Activated CD8-positive, alpha-beta memory T cell treated with anti-CD3 and anti-CD28 coated beads for 24 hours (primary cell): ENCODE results near the gene JAML.
"Not testable (repeated sequence)": the region's sequence is repeated elsewhere in the genome, so short reads cannot be mapped to it uniquely, and the experiment has no call there.

Experiments used
- DNase-seq: peaks from one replicate; pipeline ENCODE4 v3.0.0-alpha.2; 2020

The JAML gene

DNA sequence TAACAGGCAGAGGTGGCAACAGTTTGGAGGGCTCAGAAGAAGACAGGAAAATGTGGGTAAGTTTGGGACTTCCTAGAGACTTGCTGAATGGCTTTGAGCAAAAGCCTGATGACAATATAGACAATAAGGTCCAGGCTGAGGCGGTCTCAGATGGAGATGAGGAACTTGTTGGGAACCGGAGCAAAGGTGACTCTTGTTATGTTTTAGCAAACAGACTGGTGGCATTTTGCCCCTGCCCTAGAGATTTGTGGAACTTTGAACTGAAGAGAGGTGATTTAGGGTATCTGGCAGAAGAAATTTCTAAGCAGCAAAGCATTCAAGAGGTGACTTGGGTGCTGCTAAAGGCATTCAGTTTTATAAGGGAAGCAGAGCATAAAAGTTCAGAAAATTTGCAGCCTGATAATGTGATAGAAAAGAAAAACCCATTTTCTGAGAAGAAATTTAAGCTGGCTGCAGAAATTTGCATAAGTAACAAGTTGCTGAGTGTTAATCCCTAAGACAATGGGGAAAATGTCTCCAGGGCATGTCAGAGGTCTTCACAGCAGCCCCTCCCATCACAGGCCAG, 33.8 kb downstream of the JAML start:
- not testable (repeated sequence) for DNase-seq

DNA sequence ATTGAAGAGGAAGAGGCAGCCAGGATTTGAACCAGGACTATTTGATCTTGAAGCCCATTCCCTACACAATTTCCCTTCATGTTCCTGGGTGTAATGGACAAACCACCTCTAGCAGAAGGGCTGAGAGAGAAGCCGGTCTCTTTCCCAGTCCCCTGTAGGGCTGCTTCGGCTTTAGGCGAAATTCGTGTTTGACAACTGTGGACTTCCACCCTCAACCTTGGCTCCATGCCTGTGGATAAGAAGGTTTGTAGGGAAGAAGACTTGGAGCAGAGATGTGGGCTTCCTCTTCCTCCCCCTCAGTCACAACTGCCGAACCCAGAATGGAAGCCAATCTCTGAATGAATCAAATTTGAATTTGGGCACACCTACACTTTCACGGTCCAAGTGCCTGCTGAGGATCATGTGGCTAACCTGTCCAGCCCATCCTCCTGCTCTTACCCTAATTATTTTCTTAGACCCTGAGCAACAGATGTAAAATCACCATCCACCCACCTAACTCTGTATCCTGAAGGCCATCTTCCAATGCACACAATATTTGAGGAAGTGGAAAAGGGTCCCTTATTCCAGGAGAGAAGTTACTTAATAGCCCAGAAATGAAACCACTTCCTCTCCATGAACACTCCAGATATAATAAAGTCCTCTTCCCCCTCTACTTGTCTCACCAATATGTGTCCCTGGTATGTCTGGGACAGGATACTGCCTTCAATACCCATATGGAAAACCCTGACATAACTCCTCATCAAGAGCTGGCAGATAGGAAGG, 38.3 kb downstream of the JAML start:
- DNase-seq = no peak

DNA sequence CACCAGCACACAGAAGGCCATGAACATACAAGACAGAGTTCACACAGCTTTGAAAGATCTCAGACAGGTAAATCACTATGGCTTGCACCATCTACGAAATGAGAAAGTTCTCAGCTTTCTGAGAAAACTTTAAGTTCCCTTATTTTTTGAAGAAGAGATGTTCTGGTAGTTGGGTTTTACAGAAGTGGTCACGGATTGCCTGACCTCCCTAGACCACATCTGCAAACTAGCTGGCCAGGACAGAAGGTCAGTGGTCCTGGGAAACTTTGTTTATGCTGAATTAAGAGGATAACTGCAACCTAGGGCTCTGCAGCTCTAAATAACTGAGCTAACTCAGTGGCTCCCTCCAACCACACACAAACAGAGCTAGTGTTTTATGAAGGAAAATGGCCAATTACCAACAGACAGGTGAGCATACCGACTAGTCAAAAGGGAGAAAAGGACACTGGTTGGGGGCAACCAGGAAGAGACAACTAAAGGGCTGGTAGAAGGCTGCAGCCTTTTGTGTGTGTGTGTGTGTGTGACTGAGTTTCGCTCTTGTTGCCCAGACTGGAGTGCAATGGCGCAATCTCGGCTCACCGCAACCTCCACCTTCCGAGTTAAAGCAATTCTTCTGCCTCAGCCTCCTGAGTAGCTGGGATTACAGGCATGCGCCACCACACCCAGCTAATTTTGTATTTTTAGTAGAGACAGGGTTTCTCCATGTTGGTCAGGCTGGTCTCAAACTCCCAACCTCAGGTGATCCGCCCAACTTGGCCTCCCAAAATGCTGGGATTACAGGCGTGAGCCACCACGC, 39.8 kb downstream of the JAML start:
- no peak for DNase-seq

DNA sequence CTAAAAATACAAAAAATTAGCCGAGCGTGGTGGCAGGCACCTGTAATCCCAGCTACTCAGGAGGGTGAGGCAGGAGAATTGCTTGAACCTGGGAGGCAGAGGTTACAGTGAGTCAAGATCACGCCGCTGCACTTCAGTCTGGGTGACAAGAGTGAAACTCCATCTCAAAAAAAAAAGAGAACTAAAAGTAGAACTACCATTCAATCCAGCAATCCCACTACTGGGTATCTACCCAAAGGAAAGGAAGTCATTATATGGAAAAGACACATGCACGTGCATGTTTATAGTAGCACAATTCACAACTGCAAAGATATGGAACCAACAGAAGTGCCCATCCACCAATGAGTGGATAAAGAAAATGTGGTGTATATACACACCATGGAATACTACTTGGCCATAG, 41.1 kb downstream of the JAML start:
- DNase-seq = not testable (repeated sequence)

DNA sequence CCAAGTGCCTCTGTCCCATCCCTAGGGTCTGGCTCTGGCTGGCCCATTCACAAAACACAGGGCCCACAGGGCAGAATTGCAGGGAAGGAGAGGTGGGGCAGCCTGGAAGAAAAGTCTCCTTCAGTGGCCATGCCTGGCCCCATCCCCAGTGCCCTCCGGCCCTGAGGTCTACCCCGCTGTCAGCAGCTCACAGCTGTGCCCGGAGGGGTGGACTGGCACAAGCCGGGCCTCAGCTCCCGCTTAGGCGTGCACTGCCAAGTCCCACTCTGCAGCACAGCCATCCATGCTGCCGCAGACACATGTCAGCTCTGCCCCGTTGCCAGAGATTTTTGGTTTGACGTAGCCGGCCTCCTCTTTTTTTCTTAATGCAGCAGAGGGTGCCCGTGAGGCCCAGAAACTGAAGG, 44.5 kb downstream of the JAML start:
- DNase-seq = no peak

DNA sequence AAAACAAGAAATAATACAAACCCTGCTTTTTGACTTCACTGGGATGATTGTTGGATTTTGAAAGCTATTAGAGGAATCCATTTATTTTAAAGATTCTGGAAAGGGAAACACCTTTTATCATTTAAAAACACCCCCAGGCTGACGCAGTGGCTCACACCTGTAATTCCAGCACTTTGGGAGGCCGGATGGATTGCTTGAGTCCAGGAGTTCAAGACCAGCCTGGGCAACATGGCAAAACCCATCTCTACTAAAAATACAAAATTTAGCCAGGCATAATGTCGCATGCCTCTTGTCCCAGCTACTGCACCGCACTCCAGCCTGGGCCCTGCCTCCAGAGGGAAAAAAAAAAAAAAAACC, 48.1 kb downstream of the JAML start:
- no peak for DNase-seq

DNA sequence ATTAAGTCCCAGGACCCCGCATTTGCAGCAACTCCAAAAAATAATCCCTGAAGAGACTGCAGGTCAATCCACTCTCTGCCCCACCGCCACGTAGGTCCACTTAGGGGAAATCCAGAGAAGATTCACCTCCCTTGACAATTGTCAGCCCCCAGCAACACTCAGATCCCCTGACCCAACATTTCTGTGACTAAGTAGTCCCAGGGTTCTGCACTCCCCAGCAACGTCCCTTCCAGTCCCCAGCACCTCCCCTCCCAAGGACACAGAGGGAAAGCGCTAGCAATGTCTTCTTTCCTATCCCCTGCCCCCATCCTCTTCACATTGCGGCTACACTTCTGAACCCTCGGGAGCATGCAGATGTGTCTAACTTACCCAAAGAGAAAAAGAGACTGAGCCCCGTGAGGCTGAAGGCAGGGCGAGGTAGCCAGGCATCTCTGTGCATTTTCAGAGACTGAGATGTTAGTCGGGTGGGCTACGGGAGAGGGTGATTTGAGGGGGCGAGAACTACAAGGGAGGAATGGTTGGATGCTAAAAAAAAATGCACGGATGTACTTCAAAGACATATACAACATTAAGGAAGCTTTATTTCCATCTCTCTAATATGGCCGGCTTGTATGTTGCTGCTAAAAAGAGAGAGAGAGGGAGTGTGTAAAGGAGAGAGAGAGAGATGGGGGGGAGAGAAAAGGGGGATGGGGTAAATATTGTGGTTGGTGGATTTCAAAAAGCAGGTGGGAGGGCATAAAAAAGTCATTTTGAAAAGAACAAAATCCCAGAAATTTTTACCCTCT, 48.6 kb downstream of the JAML start, which contains the start of gene SCN2B:
Gene SCN2B (minus strand): TSS at position 647 of the 785 bp plus-strand sequence. CDS start 208 bp downstream, at position 439.
- DNase-seq = no peak

DNA sequence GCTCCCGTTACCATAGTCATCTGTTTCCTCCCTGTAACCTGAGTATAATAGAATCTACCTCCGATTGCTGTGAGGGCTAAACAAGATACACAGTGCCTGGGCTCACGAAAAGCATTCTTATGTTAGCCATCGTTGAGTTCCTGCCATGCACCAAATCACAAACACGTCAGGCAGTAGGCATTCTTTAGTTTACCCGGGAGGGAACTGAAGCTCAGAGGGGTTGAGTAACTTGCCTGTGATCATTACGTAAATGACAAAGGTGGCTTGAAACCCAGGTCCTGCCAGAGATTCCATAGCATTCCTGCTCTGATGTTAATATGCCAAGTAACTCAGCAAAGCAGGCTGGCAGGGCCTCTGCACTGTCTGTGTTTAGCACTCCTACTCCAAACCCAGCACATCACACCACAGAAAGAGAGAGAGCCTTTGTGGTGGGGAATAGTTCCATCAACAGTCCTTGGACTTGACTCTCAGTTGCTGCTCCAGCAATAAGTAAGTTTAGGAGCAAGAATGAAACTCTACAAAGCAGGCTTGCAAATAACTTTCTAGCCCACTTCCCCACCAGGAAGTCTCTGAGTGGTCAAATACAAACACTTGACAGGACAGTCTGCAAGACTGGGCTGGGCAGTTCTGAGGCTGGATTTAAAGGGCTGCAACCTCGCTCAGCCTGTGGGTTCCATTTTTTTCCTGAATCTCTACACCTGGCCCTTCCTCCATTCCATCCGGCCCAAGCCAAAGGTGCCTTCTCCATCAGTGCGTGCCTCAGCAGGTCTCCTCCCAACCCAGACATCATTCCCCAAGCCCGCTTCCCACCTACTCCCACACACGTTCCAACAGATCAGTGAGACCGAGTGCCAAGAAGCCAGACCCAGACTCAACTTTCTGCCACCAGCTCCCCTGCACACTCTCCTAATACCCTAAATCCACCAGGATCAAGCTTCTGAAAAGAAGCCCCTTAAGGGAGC, 49.5 kb downstream of the JAML start:
- DNase-seq = no peak

DNA sequence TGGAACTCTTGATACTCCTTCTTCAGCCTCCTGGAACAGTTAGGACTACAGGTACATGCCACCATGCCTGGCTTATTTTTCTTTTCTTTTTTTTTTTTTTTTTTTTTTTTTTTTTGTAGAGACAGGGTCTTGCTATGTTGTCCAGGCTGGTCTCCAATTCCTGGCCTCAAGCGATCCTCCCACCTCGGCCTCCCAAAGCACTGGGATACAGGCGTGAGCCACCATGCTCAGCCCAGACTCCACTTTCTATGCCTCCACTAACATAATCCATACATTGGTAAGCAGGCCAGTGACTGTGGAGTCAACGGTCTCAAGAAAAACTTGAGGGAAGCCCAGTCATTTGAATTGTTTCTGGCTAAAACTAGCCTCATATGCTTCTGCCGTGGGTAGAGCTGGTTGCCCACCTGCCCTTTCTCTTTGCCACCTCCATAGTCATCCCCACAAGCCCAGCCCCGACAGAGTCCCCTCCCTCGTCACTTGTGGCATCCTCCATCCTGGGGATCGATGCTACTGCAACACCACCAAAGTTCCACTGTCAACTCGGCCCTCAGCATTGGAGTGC, 50.7 kb downstream of the JAML start:
- DNase-seq = no peak

DNA sequence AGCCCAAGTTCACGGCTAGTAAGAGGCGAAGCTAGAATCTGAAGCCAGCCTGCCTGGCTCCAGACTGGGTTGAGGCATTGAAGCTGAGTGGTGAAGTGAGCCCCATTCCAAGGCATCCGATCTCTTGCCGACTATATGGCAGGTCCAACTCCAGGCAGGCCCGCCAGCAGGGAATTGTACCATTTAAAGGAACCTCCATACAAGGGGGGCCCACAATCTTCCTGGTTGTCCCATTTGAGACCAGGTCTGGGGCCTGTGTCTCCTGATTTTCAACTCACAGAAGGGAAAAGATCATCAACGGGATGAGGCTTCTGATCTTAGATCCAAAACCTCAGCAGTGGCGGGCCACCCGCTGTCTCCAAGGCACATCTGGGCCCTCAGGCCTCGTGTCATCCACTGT, 52.5 kb downstream of the JAML start:
- DNase-seq = no peak

DNA sequence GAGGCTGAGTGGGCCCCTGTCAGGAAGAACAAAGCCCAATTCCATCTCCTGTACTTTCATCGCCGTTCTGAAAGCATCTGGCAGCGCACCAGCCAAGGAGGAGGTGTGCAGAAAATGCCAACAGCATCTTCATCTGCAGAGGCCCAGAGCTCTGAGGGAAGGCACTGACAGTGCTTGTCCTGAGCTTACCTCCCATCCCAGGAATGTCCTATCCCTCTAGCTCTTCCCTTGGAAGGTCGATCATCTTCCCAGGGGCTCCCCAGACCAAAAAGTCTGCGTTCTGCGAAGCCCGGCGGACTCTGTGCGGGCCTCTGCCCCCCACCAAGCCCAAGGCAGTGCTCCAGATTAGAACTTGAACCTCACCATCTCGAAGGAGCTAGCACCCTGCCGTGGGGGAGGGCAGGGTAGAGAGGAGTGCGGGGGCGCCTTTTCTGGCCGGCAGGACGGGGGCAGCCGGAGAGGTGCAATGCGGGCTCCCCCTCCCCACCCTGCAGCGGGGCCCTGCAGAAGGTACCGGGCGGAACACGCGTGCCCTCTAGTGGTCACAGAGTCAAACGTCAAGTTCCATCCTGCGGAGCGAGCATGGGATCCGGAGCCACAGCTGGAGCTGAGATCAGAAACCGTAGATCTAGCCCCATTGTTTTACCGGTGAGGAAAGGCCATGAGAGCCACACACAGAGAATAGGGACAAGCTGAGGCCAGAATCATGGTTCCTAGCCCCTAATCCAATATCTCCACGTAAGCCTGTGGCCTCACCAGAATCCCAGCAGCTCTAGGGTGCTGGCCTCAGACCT, 53.3 kb downstream of the JAML start:
- DNase-seq = peak; percentile 88

DNA sequence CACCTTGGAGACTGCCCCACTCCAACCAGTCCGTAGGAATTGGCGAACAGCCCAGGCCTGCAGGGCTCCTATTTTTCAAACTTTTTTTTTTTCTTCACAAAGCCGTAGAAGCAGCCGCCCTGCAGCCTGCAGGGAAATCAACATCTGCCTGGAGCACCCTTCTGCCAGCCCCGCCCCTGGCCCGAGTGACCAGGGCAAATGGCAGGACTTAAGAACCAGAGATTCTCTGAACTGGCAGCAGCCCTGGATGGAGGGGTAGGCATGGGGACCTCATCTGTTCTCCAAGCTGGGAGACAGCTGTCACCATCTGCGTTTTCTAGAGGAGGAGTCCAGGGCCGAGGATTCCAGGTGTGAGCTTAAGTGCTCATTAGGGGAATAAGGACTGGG, 53.9 kb downstream of the JAML start:
- DNase-seq = no peak

DNA sequence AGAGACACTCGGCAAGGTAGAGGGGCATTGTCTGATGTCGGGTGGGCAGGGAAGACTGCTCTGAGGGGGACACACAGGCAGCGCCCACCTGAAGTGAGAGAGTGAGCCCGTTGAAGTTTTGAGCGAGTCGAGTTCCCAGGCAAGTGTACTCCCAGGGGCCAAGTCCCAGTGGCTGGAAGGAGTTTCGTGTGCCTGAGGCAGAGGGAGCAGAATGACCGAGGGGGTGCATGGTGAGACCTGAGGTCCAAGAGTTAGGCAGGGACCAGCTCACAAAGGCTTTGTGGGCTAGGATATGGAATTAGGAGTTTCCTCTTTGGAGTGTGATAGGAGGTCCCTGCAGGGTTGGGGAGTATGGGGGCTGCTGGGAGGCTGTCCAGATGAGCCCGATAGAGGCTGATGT, 54.6 kb downstream of the JAML start:
- DNase-seq = no peak

DNA sequence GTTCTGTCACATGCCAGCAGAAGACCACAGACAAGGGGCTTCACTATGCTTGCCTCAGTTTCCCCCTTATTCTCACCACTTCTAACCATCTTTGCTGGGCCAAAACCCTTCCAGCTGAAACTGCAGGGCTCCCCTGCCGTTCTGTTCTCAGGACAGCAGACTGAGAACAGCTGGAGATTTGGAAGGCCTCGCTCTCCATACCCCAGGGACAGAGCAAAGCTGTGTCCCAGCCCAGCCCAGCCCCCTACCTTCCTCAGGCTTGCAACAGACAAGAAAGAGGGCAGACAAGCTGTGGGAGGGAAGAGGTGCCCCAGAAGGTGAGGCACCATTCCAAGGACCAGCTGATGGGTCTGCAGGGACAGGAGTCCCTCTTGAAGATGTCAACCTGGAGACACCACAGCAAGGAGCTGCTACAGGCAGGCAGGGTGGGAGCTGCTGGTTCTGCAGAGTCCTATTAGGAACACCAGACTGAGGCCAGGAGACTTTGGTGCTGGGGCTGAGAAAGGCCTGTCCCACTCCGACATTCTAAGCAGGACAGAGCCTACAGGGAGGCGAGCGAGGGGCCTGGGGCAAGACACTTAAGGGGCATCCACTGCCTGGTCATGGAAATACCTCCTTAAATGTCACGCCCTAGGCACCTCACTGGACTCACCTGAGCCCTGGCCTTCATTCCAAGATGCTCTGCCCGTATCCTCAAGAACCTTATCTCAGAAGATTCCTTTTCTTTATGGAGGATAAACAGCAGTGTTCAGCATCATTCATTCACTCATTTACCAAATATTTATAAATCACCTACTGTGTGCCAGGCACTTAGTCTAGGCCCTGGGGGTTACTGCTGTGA, 55.3 kb downstream of the JAML start:
- DNase-seq = no peak

DNA sequence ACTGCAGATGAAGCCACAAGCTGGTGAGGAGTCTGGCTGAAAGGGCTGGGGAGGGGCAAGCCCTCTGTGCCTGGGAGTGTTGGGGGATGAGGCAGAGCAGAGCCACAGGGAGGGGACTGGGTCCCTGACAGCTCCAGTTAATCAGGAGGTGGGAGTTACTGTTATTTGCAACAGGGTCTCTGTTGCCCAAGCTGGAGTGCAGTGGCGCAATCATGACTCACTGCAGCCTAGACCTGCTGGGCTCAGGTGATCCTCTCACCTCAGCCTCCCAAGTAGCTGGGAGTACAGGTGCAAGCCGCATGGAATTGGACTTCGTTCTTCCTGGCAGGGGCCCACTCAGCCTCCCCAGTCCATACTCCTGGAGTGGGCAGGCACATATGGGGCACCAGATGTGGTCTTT, 56.1 kb downstream of the JAML start:
- DNase-seq = no peak

DNA sequence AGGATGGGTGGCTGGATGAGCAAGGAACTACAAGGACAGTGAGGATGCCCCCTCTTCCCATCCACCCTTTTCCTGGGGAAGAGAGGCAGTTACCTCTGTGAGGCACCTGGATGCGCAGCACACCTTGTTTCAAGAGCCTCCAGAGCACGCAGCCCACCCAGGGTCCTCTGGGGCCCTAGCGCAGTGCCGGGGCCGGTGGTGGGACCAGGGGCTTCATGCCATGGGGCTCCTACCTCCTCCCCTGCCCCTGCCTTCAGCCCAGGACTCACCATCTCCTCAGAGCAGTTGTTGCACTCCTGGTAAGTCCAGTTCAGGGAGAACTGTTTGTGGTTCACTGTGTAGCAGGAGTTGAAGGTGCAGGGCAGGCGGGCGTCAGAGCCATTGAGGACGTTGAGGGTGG, 56.5 kb downstream of the JAML start:
- no peak for DNase-seq

DNA sequence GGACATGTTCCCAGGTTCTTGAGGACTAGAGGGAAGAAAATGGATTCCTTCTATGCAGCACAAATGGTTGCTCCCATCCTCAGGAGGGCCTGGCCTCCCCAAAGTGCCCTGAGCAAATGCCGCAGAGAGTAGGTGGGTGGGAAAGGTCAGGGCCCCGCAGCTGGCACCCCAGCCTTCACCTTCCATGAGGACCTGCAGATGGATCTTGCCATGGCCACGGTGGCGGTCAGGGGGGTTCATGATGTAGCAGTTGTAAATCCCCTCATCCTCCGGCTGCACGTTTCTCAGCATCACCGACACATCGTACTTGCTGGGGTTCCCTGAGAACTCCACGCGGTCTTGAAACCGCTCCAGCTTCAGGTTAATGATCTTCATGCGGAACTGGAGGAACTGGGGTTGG, 56.9 kb downstream of the JAML start:
- no peak for DNase-seq

DNA sequence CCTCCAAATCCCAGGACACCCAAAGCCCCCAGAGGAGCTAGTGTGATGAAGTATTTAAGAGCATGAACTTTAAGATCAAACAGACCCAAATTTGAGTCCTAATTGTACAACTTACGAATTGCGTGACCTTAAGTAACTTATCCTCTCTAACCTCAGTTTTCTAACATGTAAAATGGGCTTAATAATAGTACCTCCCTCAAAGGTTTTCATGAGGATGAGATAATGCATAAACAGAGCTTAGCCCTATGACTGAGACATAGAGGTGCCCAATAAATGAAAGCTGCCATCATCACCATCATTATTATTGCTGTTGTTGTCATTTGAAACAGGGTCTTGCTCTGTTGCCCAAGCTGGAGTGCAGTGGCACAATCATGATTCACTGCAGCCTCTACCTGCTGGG, 57.6 kb downstream of the JAML start:
- DNase-seq = no peak

DNA sequence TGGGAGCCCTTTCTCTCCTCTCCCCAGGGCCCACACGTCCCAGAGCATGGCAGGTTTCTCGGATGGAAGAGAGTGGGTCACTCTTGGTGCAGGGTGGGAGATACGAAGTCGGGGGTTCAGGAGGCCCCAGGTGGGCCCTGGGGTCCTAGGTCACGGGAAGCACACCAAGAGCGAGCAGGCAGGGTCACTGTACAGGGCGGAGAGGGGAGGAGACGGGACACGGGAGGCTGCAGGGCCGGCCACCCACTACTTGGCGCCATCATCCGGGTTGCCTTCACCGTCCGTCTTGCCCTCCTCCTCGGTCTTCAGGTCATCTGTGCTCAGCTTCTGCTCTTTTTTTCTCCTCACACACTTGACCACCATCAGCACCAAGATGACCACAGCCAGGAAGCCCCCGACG, 58.2 kb downstream of the JAML start:
- no peak for DNase-seq

DNA sequence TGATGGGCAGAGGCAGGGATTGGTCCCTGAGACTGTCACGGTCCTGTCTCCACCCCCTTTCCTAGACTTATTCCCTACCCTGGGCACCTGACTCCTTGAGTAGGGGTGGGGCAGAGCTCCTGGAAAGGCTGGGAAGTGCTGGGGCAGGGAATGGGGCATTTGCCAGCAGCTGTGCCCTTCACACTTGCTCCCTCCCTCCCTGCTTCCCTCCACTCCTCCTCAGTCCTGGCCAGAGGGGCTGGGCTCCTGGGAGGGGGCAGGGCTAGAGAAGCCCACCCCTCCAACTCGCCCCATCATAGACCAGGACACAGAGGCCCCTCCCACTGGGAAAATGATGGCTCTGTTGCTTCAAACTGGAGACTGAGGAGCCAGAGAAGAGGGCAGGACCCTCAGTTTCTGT, 59.9 kb downstream of the JAML start:
- DNase-seq = no peak
